ENCODE measurements around the gene NFIA.

- TF ChIP-seq POLR2AphosphoS5 (IDR thresholded peaks at IDR 0.05) (no peak), EP300 (IDR thresholded peaks at IDR 0.05) (no peak)
Measured at GRCh38 chr1:61294930-61295329, 212.6 kb downstream of the NFIA start.
